ENCODE results near the gene CPED1.
A peak's percentile ranks its signal among the peaks of the same experiment; 100 is the strongest.

CPED1 gene

GRCh38 chr7:121294448-121294992 is 306.0 kb downstream of the CPED1 start:
- ChIA-PET POLR2A (no interaction called here), CTCF (interaction anchor here (0.7 kb wide), 1 partner anchor 926 kb away, joined by 4 read pairs; no protein-coding TSS in a partner anchor)
- Histone ChIP-seq H3K4me1 (ENCODE audit: control insufficient read depth, insufficient read depth, low read length) (no peaks in the 10 kb centered on the region), H3K4me3 (ENCODE audit: low read depth, low read length) (no peak overlapping the region), H3K36me3 (ENCODE audit: control insufficient read depth in 2 of 2, insufficient read depth in 1 of 2, low read length in 2 of 2) (no peaks in the 10 kb centered on the region), H3K9me3 (ENCODE audit: control insufficient read depth, insufficient read depth, low read depth, low read length) (no peaks in the 10 kb centered on the region), H3K27ac (ENCODE audit: extremely low read depth, low read depth, low read length) (no peak overlapping the region)
- TF ChIP-seq INSM2 (tag by site-specific recombination; IDR thresholded peaks at IDR 0.05), result no peak
- no peak for TF ChIP-seq ZNF585B (tag by site-specific recombination; IDR thresholded peaks at IDR 0.05)
- TF ChIP-seq ZBTB10 (tag by site-specific recombination; IDR thresholded peaks at IDR 0.05), result no peak
- TF ChIP-seq BCL6B (tag by site-specific recombination; IDR thresholded peaks at IDR 0.05), result no peak
- no peak for TF ChIP-seq ZBTB21 (tag by site-specific recombination; IDR thresholded peaks at IDR 0.05)
- no peak for TF ChIP-seq ZNF221 (tag by site-specific recombination; IDR thresholded peaks at IDR 0.05; ENCODE audit: borderline replicate concordance)
- no peak for TF ChIP-seq PATZ1 (tag by site-specific recombination; IDR thresholded peaks at IDR 0.05)
- no peak for TF ChIP-seq RBAK (tag by site-specific recombination; IDR thresholded peaks at IDR 0.05)
- no peak for TF ChIP-seq ZNF302 (tag by site-specific recombination; IDR thresholded peaks at IDR 0.05; ENCODE audit: low read depth)
- TF ChIP-seq ZNF529 (tag by site-specific recombination; IDR thresholded peaks at IDR 0.05; ENCODE audit: insufficient replicate concordance), result no peak
- no peak for TF ChIP-seq SP2 (tag by site-specific recombination; IDR thresholded peaks at IDR 0.05)

GRCh38 chr7:121297843-121298242 is 309.3 kb downstream of the CPED1 start:
- TF ChIP-seq ZIC2 (tag by site-specific recombination; IDR thresholded peaks at IDR 0.05) (no peak), SCRT1 (tag by site-specific recombination; IDR thresholded peaks at IDR 0.05; ENCODE audit: borderline replicate concordance) (no peak), KLF16 (tag by site-specific recombination; IDR thresholded peaks at IDR 0.05) (no peak), ZFHX2 (tag by site-specific recombination; conservative IDR thresholded peaks at IDR 0.05) (peak; percentile 63), ZNF155 (tag by site-specific recombination; IDR thresholded peaks at IDR 0.05) (no peak), ZNF654 (tag by site-specific recombination; IDR thresholded peaks at IDR 0.05; ENCODE audit: low read depth) (no peak), ZNF843 (tag by site-specific recombination; IDR thresholded peaks at IDR 0.05) (no peak), KLF10 (tag by site-specific recombination; IDR thresholded peaks at IDR 0.05) (peak; percentile 36; the same call in 1 of the 2 replicates), ELK4 (IDR thresholded peaks at IDR 0.05; ENCODE audit: borderline replicate concordance, low read depth, low read length) (no peak), EGR2 (tag by site-specific recombination; IDR thresholded peaks at IDR 0.05; ENCODE audit: low read depth) (0 out of 2 replicates have a peak, but pooled peaks have one; percentile 7), ZNF248 (tag by site-specific recombination; IDR thresholded peaks at IDR 0.05) (no peak), ZNF350 (tag by site-specific recombination; IDR thresholded peaks at IDR 0.05) (no peak), FEZF1 (tag by site-specific recombination; IDR thresholded peaks at IDR 0.05) (no peak)
- ChIA-PET POLR2A (no interaction called here), CTCF (no interaction called here)
- Histone ChIP-seq H3K4me3 (ENCODE audit: low read depth, low read length) (no peak overlapping the region), H3K36me3 (ENCODE audit: control insufficient read depth in 2 of 2, insufficient read depth in 1 of 2, low read length in 2 of 2) (no peaks in the 10 kb centered on the region), H3K27ac (ENCODE audit: extremely low read depth, low read depth, low read length) (no peak overlapping the region), H3K9me3 (ENCODE audit: control insufficient read depth, insufficient read depth, low read depth, low read length) (no peaks in the 10 kb centered on the region), H3K4me1 (ENCODE audit: control insufficient read depth, insufficient read depth, low read length) (0 out of 2 replicates have a peak, but pooled peaks cover 2% of the 10 kb centered on the region)
